HG02623 (cell line): ENCODE results near the gene APC.
"Not testable (repeated sequence)": the region's sequence is repeated elsewhere in the genome, so short reads cannot be mapped to it uniquely, and the experiment has no call there.

ENCODE experiments used
- ATAC-seq: cut with Tn5 transposase; IDR thresholded peaks from one replicate; pipeline ENCODE4 v1.9.1; 2021; ENCODE audit warnings: moderate library complexity; ENCODE audit not compliant: unreplicated experiment

Gene APC

DNA sequence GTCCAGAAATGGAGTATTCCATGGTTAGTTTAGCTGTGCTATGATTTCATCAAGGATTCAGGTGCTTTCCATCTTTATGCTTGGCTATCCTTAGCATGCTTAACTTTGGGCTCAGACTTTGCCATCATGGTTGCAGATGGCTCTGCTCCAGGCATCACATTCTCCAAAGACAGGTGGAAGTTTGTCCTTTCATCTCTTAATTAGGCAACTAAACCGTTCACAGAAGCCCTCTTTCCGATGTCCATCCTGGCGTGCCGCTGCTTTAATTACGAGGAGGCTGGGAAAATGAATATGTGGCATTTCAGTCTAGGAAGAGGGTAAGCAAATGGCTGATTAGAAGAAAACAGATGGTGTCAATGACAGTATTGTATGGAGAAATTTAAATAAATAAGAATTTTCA lies 24.5 kb upstream of the APC start:
- no peak for ATAC-seq

DNA sequence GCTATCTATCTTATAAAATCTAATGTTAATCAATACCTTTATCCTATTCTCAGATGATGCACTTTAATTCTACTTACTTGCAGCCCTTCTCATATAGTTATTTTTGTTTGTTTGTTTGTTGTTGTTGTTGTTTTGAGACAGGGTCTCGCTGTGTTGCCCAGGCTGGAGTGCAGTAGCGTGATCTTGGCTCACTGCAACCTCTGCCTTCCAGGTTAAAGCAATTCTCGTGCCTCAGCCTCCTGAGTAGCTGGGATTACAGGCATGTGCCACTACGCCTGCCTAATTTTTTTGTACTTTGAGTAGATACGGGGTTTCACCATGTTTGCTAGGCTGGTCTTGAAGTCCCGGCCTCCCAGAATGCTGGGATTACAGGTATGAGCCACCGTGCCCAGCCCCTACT lies 20.8 kb upstream of the APC start:
- not testable (repeated sequence) for ATAC-seq

DNA sequence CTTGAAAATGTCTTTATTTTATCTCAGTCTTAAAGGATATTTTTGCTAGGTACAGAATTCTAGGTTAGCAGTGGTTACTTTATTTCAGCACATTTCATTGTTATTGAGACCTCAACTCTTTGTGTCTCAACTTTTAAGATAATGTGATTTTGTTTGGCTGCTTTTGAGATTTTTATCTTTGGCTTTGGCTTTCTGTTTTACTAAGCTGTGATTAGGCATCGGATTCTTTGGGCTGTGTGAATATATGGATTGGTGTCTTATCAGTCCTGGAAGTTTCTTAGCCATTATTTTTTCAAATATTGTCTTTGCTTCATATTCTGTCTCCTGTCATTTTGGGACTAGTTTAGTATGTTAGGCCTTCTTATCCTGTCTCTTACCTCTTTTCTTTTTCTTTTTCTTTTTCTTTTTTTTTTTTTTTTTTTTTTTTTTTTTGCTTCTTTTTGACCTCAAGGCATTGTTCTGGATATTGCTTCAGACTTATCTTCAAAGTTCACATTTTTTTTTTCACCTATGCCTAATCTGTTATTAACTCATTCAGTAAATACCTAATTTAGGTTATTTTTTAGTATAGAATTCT lies 20.1 kb upstream of the APC start:
- no peak for ATAC-seq

DNA sequence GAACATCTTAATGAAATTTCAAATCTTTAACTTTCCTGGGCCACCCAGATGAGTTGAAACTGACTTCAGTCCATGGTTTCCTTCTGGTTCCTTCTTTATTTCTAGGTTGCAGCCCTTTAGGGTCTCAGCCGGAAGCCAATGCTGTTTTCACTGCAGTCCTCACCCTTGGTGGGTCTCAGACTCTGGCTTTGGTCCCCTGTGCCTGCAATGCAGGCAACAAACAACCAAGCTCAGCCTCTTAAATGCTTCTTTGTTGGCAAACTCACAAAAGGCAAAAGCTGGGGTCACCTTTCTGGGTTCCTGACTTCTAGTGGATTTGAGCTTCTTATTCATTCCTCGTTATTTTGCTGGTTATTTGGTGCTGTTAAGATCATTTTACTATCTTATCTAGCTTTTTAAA lies 19.3 kb upstream of the APC start:
- no peak for ATAC-seq

DNA sequence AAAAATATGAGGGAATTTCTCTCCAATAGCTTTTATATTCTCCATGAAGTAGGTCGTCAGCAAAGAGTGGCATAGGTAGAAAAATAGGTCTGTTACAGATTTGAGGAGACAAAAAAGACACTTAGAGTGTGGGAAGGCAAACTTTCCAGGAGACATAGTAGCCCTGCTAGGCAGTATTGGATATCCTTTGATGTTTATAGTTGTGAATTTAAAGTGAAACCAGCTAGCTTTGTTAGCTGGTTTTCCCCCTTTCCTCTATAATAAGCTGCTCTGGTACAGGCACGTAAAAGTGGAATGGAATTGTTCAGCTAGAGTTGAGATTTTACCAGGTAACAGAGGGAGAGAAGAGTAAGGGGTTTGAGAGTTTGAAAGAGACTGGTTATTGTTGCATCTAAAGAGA lies 17.1 kb upstream of the APC start:
- no peak for ATAC-seq

DNA sequence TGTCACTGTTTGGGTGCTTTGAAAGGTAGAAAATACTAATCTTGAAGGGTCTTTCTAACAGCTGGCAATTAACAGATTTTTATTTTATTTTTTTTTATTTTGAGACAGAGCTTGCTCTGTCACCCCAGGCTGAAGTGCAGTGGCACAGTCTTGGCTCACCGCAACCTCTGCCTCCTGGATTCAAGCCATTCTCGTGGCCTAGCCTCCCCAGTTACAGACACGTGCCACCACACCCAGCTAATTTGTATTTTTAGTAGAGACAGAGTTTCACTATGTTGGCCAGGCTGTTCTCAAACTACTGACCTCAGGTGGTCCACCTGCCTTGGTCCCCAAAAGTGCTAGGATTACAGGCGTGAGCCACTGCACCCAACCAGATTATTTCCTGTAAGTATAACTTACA lies 12.8 kb upstream of the APC start:
- no peak for ATAC-seq

DNA sequence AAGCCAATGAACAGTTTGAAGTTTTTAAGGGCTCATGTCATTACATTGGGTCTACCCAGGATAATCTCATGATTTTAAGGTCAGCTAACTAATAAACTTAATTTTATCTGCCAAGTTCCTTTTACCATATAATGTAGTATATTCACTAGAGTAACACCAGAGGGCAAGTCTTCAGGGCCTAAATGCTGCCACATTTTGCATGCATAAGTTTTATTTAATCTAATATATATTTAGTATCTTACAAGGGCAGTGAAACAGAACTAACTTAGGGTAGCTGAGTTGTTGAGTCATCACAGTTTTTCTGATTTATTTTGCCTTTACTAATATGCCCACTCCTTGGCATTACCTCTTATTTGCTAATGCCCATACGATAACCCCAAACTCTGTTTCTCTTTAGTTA lies 8.1 kb upstream of the APC start:
- ATAC-seq = no peak

DNA sequence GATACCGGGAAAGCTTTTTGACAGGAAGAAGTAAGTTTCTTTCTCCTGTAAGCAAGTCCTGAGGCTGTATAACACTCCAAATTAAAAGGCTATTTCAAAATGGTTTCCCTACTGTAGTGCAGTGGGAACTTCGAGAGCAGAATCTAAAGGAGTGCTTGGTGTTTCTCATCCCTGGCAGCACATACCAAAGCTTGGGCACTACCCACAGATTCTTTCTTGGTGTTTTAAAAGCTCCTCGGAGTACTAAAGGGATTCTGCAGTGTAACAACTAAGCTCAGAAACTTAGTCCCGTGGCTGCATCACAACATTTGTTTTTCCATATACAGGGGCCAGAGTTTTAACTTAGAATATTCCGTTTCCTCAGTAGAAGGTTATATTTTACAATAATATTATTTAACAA lies 5.6 kb upstream of the APC start:
- ATAC-seq = no peak

DNA sequence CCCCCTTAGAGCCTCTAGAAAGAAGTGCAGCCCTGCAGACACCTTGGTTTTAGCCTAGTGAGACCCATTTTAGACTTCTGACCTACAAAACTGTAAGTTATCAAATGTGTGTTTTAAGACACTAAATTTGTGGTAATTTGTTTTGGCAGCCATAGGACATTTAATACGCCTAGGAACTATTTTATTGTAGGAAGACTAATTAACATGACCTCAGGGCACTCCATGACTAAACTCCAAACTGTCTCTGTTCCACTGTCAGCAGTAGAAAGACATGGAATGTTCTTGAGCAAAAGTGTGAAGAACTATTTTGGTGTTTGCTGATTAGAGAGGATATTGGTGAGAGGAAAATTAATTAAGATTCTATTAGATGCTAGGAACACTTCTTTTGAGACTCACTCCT lies 4.1 kb upstream of the APC start:
- no peak for ATAC-seq

DNA sequence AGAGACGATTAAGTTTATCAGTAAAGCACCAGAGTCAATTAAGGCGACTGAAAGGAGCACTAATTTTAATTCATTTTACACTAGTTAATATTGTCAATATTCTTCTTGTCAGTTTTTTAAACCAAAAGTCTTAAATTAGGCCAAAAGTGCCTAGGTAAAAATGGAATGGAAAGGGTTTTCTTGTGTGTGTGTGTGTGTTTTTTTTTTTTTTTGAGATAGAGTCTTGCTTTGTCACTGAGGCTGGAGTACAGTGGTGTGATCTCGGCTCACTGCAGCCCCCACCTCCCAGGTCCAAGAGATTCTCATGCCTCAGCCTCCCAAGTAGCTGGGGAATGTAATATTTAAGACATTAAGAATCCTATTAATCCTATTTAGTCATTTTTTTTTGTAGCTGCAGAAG lies 3.1 kb upstream of the APC start:
- no peak for ATAC-seq

DNA sequence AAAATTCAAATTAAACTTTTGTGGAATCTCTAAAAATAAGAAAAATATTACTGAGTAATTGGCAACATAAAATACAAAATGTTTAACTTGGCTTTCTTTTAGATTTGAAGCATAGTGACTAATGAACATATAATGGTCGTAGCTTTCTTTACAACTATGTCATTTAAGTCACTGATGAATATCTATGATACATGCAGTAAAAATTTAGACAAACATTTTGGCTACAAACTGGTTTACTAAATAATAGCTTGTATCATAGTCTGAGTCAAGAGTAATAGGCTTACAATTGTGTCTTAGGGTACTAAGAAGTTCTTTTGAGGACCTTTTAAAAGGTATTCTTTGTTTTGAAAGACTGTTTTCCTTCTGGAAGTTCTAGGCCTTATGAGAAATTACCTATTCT lies 2.0 kb upstream of the APC start:
- ATAC-seq = no peak

DNA sequence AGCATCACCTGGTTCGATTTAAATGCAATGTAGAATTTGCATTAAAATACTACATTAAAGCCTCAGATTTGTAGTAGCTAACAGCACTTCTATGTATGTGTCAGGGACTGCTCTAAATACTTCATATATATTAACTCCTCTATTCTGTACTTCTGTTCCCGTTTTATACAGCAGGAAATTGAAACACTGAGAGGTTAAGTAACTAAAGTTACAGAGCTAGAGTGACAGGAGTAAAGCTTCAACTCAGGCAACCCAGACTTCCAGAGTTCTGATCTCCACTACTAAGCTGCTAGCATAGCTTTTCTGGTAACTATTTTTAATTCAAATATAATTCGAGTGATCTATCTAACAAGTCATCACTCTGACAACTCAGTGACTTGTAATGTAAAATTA lies 619 bp upstream of the APC start:
- ATAC-seq = no peak

DNA sequence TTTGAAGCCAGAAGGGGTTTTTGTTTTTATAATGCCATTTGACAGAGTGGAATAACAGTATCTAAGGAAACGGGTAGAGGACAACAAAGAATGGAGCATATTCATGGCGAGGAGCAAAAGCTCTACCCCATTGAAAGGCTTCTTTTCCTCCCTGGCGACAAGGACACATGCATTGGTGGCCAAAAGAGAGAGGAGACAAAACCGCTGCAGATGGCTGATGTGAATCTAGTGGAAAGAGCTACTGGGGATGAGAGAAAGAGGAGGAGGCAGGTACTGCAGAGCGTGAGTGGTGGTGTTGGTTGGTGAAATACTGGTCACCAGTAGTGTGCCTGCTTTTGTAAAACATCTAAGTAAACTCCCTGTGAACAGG lies 491 bp downstream of the APC start:
- no peak for ATAC-seq

DNA sequence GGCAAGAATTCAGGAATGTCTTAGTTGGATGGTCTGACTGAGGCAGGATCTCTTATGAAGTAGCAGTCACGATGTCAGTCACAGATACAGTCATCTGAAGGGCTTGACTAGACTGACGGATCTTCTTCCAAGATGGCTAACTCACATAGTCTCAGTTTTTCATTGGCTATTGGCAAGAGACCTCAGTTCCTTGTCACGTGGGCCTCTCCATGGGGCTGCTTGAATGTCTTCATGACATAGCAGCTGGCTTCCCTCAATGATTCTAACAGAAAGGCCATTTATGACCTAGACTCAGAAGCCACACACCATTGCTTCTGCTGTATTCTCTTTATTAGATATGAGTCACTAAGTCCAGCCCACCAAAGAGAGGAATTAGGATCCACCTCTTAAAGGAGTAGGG lies 4.7 kb downstream of the APC start:
- no peak for ATAC-seq

DNA sequence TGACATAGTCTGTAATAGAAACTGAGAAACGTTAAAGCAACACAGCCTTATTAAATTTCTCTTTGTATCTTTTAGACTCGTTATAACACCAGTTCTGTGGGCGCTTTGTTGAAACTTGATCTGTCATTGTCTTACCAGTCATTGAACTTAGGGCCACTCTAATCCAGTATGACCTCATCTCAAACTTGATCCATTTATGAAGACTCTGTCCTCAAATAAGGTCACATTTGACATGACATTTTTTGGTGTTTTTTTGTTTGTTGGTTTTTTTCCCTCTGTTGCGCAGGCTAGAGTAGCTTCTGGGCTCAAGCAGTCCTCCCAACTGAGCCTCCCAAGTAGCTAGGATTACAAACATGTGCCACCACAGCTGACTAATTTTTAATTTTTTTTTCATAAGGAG lies 5.9 kb downstream of the APC start:
- ATAC-seq = no peak

DNA sequence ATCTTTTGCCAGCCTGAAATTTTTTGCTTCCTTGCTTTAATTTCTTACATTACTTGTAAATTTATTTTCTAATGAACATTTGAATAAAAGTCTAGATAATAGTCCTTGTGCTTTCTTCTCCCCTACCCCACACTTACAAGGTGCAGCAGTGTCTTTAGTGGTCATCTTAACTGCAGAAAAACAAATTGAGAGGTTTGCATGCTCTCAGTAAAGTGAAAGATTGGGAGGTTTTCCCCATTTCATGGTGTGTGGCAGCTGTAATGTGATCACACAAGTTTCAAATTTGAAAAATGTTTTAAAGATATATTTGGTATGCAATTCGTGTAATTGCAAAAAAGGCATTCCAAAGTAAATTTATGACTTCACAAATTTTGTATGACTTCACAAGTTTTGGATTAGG lies 14.7 kb downstream of the APC start:
- no peak for ATAC-seq

DNA sequence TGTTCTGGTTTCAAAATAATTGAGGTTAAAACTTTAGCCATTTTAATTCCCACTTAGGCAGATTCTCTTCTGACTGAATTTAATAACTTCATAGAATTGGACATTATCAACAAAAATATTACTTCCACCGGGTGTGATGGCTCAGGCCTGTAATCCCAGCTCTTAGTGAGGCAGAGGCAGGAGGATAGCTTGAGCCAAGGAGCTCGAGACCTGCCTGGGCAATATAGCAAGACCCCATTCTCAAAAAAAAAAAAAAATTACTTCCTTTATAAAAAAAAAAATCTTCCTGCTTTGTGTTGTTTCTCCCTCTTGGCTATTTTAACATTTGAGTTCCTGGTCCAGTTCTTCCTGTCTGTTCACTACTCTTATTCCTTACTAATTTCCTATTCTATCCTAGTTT lies 18.0 kb downstream of the APC start:
- no peak for ATAC-seq

DNA sequence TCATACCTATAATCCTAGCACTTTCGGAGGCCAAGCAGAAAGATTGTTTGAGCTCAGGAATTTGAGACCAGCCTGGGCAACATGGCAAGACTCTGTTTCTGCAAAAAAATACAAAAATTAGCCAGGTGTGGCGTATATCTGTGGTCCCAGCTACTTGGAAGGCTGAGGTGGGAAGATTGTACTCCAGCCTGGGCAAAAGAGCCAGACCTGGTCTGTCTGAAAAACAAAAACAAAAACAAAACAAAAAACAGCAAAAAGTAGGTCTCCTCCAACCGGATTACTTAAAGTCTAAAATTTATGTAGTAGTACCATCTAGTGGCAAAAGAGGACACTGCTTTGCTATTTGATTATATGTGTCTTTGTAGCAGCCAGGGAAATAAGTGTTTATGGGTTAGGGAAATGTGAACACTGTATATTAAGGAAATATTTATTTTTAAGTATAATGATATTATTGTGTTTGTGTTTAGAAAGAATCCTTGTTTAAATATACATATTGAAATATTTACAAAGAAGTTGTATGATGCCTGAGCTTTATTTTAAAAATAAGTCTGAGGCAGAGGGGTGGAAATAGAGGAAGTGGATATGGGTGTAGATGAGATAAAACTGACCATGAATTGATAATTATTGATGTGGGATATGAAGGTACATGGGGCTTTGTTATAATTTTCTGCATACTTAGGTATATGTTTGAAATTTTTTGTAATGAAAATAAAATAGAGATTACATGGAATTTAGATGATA lies 20.0 kb downstream of the APC start:
- ATAC-seq = peak; percentile 83

DNA sequence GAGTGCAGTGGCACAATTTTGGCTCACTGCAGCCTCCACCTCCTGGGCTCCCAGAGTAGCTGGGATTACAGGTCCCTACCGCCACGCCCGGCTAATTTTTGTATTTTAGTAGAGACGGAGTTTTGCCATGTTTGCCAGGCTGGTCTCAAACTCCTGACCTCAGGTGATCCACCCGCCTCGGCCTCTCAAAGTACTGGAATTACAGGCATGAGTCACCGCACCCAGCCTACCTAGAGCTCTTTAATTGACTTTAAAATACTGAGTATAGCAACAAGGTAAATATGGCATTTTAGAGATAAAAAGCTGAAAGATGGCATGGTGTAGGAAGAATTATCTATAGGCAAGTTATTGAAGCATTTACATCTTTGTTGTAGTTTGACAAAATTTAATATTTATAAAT lies 21.0 kb downstream of the APC start:
- ATAC-seq = no peak

DNA sequence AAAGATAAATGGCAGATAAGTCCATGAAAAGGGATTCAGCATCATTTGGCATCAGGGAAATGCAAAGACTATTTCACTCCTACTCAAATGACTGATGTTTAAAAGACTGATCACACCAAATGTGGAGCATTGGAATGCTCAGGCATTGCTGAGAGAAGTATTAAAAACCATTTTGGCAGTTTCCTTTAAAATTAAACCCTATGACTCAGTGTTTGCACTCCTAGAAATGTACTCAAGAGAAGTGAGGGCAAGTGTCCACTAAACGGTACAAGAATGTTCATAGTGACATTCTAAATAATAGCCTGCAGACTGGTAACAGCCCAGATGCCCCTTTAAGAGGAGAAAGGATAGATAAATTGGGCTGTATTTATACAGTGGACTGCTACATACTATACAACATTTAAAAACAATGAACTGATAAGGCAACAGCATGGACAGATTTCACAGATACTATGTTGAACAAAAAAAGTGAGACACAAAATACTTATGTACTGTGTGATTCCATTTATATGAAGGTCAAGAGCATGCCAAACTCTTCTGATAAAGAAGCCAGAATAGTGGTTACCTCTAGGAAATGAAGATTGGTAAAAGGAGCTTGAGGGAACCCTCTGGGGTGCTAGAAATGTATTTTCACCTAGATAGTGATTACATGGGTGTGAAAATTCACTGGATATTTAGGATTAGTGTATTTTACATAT lies 24.6 kb downstream of the APC start:
- no peak for ATAC-seq

DNA sequence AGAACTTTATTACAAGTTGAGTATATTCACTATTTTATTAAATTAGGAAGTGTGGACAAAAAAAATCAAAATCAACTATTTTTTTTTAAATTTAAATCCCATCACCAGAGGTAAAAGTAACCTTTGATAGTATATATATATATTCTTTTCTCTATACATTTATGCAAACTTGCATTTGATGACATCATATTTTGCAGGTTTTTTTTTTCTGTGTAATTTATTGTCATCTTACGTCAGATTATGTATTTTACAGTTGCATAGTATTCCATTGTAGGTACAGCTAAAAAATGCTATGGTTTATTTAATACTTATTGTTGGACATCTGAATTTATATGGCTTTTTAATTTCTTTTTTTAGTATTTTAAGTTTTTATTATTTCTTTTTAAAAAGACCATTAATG lies 25.5 kb downstream of the APC start:
- no peak for ATAC-seq

DNA sequence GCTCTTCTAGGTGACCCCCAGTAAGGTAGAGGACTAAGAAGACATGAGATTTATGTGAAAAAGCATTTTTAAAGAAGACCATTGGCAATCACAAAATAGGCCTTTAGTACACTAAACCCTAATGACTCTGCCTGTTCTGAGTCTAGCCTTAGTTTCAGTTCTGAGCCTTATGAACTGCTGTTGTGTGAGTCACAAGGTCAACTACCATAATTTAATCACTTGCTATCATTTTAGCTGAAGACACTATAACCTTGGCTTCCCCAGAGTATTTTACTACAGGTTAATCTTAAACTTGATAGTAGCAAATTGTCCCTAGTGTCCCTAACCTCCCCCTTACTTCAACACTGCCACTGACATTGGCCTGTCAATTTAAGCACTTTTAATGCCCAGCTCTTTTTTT lies 34.4 kb downstream of the APC start:
- ATAC-seq = no peak
